PFSK-1 (cell line): ENCODE results near the gene MYORG.

Source experiments
- FOXP2 ChIP-seq: optimal IDR thresholded peaks from 2 replicates; pipeline ENCODE3; 2011; ENCODE audit warnings: borderline replicate concordance, control low read depth, inconsistent platforms; ENCODE audit not compliant: insufficient read depth; ENCODE audit errors: extremely low read length, extremely low read depth
- POLR2AphosphoS5 ChIP-seq: IDR thresholded peaks from 2 replicates; pipeline ENCODE4 v1.6.1; 2012; ENCODE audit warnings: low read depth, mild to moderate bottlenecking, control low read depth, low read length, moderate library complexity
- REST ChIP-seq, 2 experiments: IDR thresholded peaks; 2 replicates each; pipeline versions ENCODE4 v1.6.1 to v1.8.0; 2011 to 2012; ENCODE audit warnings: low read depth in 2 of 2, low read length in 2 of 2, control low read depth in 1 of 2, inconsistent platforms in 1 of 2, mild to moderate bottlenecking in 1 of 2, moderate library complexity in 1 of 2; ENCODE audit not compliant: insufficient read depth in 1 of 2
- SIN3A ChIP-seq: IDR thresholded peaks from 2 replicates; pipeline ENCODE4 v1.6.1; 2012; ENCODE audit warnings: mild to moderate bottlenecking, low read length, moderate library complexity, borderline replicate concordance; ENCODE audit not compliant: insufficient read depth
- TAF1 ChIP-seq: IDR thresholded peaks from 2 replicates; pipeline ENCODE4 v1.6.1; 2012; ENCODE audit warnings: low read length, control low read depth, borderline replicate concordance; ENCODE audit not compliant: insufficient read depth

The MYORG gene

GRCh38 chr9:34403554-34404380, 27.1 kb upstream of the MYORG start:
- TF ChIP-seq REST (IDR thresholded peaks at IDR 0.05; ENCODE audit: insufficient read depth in 1 of 2, low read depth in 2 of 2, low read length in 2 of 2) = peak in 1 of 2 experiments; percentile 55; a peak in 1 of 4 replicates
- TF ChIP-seq SIN3A = no peak
- no peak for TF ChIP-seq POLR2AphosphoS5
- TF ChIP-seq TAF1 = no peak

DNA sequence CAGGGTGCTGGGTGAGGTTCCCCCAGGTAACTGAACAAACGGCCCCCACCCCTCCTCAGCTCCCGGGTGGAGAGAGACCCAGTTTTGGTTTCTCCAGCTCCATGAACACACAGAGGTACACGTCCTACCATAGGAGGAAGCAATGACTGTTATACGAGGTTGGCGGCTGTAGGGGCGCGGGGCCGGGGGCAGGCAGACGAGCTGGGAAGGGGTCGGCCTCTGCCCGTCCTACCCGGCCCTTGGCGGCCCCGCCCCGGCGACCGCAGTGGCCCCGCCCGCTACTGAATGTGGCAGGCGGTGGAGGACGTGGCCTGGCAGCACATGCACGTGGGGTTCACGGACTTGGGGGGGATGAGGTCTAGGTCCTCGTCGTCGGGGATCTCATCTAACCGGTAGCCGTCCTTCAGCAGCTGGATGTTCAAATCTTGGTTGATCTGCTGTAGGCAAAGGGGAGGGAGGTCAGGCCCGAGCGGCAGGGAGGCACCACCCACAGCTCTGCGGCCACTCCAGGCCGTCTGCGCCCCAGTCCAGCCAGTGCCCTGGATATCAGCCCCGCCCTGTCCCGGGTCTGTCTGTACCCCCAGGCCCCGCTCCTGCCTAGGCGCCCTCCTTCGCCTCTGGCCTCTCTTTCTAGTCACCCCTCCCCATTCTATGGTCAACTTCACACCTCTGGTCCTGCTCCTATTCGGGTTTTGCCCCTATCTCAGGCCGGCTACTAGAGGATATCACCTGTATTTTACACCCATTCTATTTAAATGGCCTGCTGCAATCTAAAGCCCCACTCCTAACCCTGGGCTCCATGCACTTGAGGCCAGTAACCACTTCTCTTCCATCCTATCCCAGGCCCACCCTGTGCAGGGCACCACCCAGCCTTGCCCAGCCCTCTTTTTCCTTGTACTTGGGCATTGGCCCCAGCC, 24.2 kb upstream of the MYORG start:
- TF ChIP-seq SIN3A (no peak), TAF1 (no peak), REST (IDR thresholded peaks at IDR 0.05; ENCODE audit: insufficient read depth in 1 of 2, low read depth in 2 of 2, low read length in 2 of 2) (no peak), POLR2AphosphoS5 (no peak), FOXP2 (no peak)

DNA sequence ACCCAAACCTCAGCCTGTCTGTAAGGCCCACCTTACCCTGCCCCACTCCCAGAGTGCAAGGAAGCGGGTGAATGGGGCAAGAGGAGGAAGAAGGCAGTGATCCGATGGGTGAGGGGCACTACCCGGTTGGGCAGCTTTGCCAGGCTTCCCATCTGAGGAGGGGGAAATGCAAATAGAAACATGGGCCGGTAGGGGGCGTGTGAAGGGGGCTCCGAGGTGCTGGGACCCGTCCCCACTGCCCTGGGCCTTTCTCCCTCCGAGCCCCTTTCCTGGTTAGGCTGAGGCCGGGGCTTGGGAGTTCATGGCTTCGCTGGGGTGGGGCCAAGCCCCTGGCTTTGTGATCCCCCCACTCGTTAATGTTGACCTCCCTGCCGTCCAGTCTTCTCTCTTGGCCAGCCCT, 23.6 kb upstream of the MYORG start:
- TF ChIP-seq FOXP2 (no peak), REST (IDR thresholded peaks at IDR 0.05; ENCODE audit: insufficient read depth in 1 of 2, low read depth in 2 of 2, low read length in 2 of 2) (no peak), SIN3A (no peak), TAF1 (no peak), POLR2AphosphoS5 (no peak)

DNA sequence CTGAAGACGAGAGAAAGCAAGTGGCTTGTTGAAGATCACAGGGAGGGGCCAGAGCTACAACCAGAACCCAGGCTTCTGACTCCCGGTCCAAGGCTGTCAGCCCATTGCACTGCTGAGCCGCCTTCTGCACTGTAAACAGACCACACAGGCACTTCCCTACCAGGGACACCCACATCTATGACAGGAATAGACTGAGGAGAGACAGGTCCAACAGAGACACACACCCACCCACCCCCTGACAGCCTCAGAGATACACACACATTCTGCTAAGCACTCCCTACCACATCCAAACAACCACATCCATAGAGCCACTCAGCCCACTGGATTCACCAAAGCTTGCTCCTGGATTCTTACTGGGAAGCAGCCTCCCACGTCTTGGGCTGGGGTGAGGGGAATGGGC, 23.0 kb upstream of the MYORG start:
- TF ChIP-seq POLR2AphosphoS5 (no peak), TAF1 (no peak), REST (IDR thresholded peaks at IDR 0.05; ENCODE audit: insufficient read depth in 1 of 2, low read depth in 2 of 2, low read length in 2 of 2) (no peak), FOXP2 (no peak), SIN3A (no peak)
